Thoracic aorta (tissue), 2 donors: ENCODE data around the gene RPS6KA4. TPM values are rescaled to one million over a fixed set of nuclear protein-coding genes. Genes with fewer than 3 reads are reported as not detected.

Experiments used
- ATAC-seq: fragments of 150-250 bp; one replicate; pipeline ENCODE4 v1.8.0; 2017; ENCODE audit warnings: low read depth; ENCODE audit not compliant: insufficient number of reproducible peaks, low FRiP score
- DNase-seq: peaks from one replicate; pipeline ENCODE4 v3.0.0-alpha.2; 2020; ENCODE audit warnings: low spot score
- H3K27ac ChIP-seq, 2 donors: fragments of 200-600 bp; sonication (generic); 1 replicate in 1 of 2; 2 replicates in 1 of 2; pipeline ENCODE4 v1.5.1; 2016; ENCODE audit warnings: mild to moderate bottlenecking in 2 of 2, moderate library complexity in 2 of 2
- H3K27me3 ChIP-seq: fragments of 200-600 bp; sonication (generic); replicated peaks from 2 replicates; pipeline ENCODE4 v1.6.0; 2016; ENCODE audit warnings: mild to moderate bottlenecking; ENCODE audit not compliant: insufficient read depth
- H3K36me3 ChIP-seq: fragments of 200-600 bp; sonication (generic); one replicate; pipeline ENCODE4 v1.5.1; 2016
- H3K4me1 ChIP-seq, 2 donors: fragments of 200-600 bp; sonication (generic); 1 replicate in 1 of 2; 2 replicates in 1 of 2; pipeline versions ENCODE4 v1.5.1 to v1.6.0; 2016; ENCODE audit warnings: low read depth in 2 of 2, mild to moderate bottlenecking in 1 of 2; ENCODE audit not compliant: control insufficient read depth in 1 of 2
- H3K4me3 ChIP-seq: fragments of 200-600 bp; sonication (generic); 2 replicates; pipeline ENCODE4 v1.5.1; 2016; ENCODE audit warnings: mild to moderate bottlenecking
- H3K9me3 ChIP-seq: fragments of 200-600 bp; sonication (generic); 2 replicates; pipeline ENCODE4 v1.5.1; 2016
- CTCF ChIP-seq: fragments of 200-600 bp; sonication (generic); IDR thresholded peaks from one replicate; pipeline ENCODE4 v1.5.1; 2019; ENCODE audit warnings: antibody characterized with exemption
- total RNA-seq, 2 donors: library from RNA; depleted of rRNA; stranded (reverse); fragments of >200 nt; gene quantifications; one replicate each; pipeline versions ENCODE4 v1.1.0 to v1.2.3, GENCODE V29; 2016

The RPS6KA4 gene
- total RNA-seq, 2 donors from 2014 or later: 42.5 to 50.0 TPM

GRCh38 chr11:64378335-64378880 lies 19.4 kb downstream of the RPS6KA4 start:
- no peaks in the 10 kb centered on the region for H3K27me3 ChIP-seq
- TF ChIP-seq CTCF: no peak
- H3K9me3 ChIP-seq: no peaks in the 10 kb centered on the region
- peak overlapping the region; percentile 8 for H3K4me3 ChIP-seq
- no peak for ATAC-seq
- peaks cover 4 to 13% of the 10 kb centered on the region in 2 donors for H3K4me1 ChIP-seq
- DNase-seq: no peak
- H3K36me3 ChIP-seq: no peaks in the 10 kb centered on the region
- H3K27ac ChIP-seq: no peak overlapping the region

GRCh38 chr11:64379160-64379559 lies 20.2 kb downstream of the RPS6KA4 start:
- no peaks in the 10 kb centered on the region for H3K27me3 ChIP-seq
- no peak for DNase-seq
- ATAC-seq: no peak
- H3K4me1 ChIP-seq: peaks cover 7 to 19% of the 10 kb centered on the region in 2 donors
- H3K27ac ChIP-seq: no peak overlapping the region
- no peaks in the 10 kb centered on the region for H3K36me3 ChIP-seq
- H3K9me3 ChIP-seq: no peaks in the 10 kb centered on the region
- no peak for TF ChIP-seq CTCF
- H3K4me3 ChIP-seq: no peak overlapping the region

- Histone ChIP-seq H3K27ac (no peak overlapping the region), H3K4me1 (peaks cover 16 to 28% of the 10 kb centered on the region in 2 donors), H3K36me3 (no peaks in the 10 kb centered on the region), H3K4me3 (no peak overlapping the region), H3K9me3 (no peaks in the 10 kb centered on the region), H3K27me3 (no peaks in the 10 kb centered on the region)
- ATAC-seq (no peak), DNase-seq (no peak)
- no peak for TF ChIP-seq CTCF
These were observed 21.1 kb downstream of the RPS6KA4 start for GRCh38 chr11:64379817-64380709.

GRCh38 chr11:64381350-64381749 lies 22.4 kb downstream of the RPS6KA4 start:
- H3K4me1 ChIP-seq: peaks cover 23 to 36% of the 10 kb centered on the region in 2 donors
- DNase-seq: no peak
- H3K9me3 ChIP-seq: no peaks in the 10 kb centered on the region
- no peak for TF ChIP-seq CTCF
- no peaks in the 10 kb centered on the region for H3K27me3 ChIP-seq
- no peak overlapping the region for H3K4me3 ChIP-seq
- no peaks in the 10 kb centered on the region for H3K36me3 ChIP-seq
- ATAC-seq: no peak
- H3K27ac ChIP-seq: no peak overlapping the region

GRCh38 chr11:64382047-64382446 lies 23.1 kb downstream of the RPS6KA4 start:
- H3K4me3 ChIP-seq: no peak overlapping the region
- no peak overlapping the region for H3K27ac ChIP-seq
- no peak for TF ChIP-seq CTCF
- no peaks in the 10 kb centered on the region for H3K36me3 ChIP-seq
- ATAC-seq: no peak
- H3K27me3 ChIP-seq: no peaks in the 10 kb centered on the region
- no peaks in the 10 kb centered on the region for H3K9me3 ChIP-seq
- no peak for DNase-seq
- H3K4me1 ChIP-seq: peaks cover 23 to 36% of the 10 kb centered on the region in 2 donors
